Ishikawa (cell line): ENCODE data around the gene TMEM266.

Experiments used
- CEBPB ChIP-seq: IDR thresholded peaks from 2 replicates; pipeline ENCODE4 v1.6.1; 2012
- CREB1 ChIP-seq: IDR thresholded peaks from 2 replicates; pipeline ENCODE4 v1.6.1; 2012; ENCODE audit warnings: low read depth
- EP300 ChIP-seq: IDR thresholded peaks from 2 replicates; pipeline ENCODE4 v1.6.1; 2012; ENCODE audit warnings: borderline replicate concordance
- MAX ChIP-seq: IDR thresholded peaks from 2 replicates; pipeline ENCODE4 v1.6.1; 2012
- NFIC ChIP-seq: IDR thresholded peaks from 2 replicates; pipeline ENCODE4 v1.6.1; 2012
- RAD21 ChIP-seq: IDR thresholded peaks from 2 replicates; pipeline ENCODE4 v1.6.1; 2012; ENCODE audit warnings: low read depth
- TCF12 ChIP-seq: IDR thresholded peaks from 2 replicates; pipeline ENCODE4 v1.6.1; 2012; ENCODE audit warnings: low read depth
- YY1 ChIP-seq: IDR thresholded peaks from 2 replicates; pipeline ENCODE4 v1.6.1; 2012; ENCODE audit warnings: low read depth
- TF ChIP-seq, protein P1 (sequence below): IDR thresholded peaks from 2 replicates; pipeline ENCODE4 v1.6.1; 2012; ENCODE audit warnings: low read depth, mild to moderate bottlenecking
- TF ChIP-seq, protein P2 (sequence below): IDR thresholded peaks from 2 replicates; pipeline ENCODE4 v1.6.1; 2012

DNA sequence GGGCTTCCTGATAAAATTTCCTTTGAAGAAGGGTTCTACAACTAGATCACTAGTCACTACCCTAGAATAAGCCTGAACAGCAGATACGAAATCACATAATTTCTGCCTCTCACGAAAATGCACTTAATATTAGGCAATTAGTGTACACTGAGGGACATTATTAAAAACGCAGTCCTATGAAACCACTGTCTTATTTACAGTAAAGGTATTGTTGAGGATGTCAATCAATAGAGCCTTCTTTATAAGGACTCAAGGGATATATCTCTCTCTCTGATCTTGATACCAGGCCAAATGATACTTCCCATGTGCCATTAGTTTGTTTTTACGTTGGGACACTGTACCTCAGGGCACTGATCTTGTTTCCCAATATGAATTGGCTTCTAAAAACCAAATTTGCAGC is 191.9 kb downstream of the TMEM266 start:
- TF ChIP-seq MAX (no peak), YY1 (no peak), EP300 (no peak), TCF12 (no peak), NFIC (no peak), CREB1 (no peak), RAD21 (no peak), CEBPB (no peak)
- TF ChIP-seq, protein P1, sequence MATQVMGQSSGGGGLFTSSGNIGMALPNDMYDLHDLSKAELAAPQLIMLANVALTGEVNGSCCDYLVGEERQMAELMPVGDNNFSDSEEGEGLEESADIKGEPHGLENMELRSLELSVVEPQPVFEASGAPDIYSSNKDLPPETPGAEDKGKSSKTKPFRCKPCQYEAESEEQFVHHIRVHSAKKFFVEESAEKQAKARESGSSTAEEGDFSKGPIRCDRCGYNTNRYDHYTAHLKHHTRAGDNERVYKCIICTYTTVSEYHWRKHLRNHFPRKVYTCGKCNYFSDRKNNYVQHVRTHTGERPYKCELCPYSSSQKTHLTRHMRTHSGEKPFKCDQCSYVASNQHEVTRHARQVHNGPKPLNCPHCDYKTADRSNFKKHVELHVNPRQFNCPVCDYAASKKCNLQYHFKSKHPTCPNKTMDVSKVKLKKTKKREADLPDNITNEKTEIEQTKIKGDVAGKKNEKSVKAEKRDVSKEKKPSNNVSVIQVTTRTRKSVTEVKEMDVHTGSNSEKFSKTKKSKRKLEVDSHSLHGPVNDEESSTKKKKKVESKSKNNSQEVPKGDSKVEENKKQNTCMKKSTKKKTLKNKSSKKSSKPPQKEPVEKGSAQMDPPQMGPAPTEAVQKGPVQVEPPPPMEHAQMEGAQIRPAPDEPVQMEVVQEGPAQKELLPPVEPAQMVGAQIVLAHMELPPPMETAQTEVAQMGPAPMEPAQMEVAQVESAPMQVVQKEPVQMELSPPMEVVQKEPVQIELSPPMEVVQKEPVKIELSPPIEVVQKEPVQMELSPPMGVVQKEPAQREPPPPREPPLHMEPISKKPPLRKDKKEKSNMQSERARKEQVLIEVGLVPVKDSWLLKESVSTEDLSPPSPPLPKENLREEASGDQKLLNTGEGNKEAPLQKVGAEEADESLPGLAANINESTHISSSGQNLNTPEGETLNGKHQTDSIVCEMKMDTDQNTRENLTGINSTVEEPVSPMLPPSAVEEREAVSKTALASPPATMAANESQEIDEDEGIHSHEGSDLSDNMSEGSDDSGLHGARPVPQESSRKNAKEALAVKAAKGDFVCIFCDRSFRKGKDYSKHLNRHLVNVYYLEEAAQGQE, result no peak
- TF ChIP-seq, protein P2, sequence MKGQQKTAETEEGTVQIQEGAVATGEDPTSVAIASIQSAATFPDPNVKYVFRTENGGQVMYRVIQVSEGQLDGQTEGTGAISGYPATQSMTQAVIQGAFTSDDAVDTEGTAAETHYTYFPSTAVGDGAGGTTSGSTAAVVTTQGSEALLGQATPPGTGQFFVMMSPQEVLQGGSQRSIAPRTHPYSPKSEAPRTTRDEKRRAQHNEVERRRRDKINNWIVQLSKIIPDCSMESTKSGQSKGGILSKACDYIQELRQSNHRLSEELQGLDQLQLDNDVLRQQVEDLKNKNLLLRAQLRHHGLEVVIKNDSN, result no peak
